HepG2 (cell line): ENCODE results near the gene TFB1M. TPM values are rescaled to one million over a fixed set of nuclear protein-coding genes. Genes with fewer than 3 reads are reported as not detected.

ENCODE experiments used
- ATAC-seq: fragments of 200-7000 bp; cut with Tn5 transposase; 3 replicates; pipeline ENCODE4 v1.9.1; 2020; ENCODE audit warnings: mild to moderate bottlenecking, moderate library complexity
- BruUV-seq: library from RNA; stranded (reverse); fragments of 400-500 nt; replicated peaks from 2 replicates; lab custom pipeline; 2021; lab: Mats Ljungman, UMichigan
- CTCF ChIA-PET: fragments of 300-600 bp; formaldehyde crosslinking; extraction: SDS; loops from one replicate; lab custom pipeline; 2021; ENCODE audit warnings: low total read pairs, inconsistent platforms, low intra/inter-chr PET ratio; lab: Yijun Ruan, JAX
- POLR2A ChIA-PET: fragments of 350-600 bp; sonication (Branson Sonifier 250); formaldehyde crosslinking; loops from one replicate; lab custom pipeline; 2020; ENCODE audit warnings: antibody characterized with exemption, inconsistent platforms; lab: Yijun Ruan, JAX
- DNase-seq: peaks from one replicate; pipeline ENCODE4 v3.0.0-alpha.2; 2015; ENCODE audit warnings: low spot score
- FAIRE-seq: peaks from 3 replicates; lab custom pipeline; 2011; peaks lifted over from hg19 to GRCh38; lab: Jason Lieb, UNC
- H2AFZ ChIP-seq: one replicate; pipeline ENCODE4 v1.6.1; 2011; ENCODE audit warnings: low read length, inconsistent platforms
- H3K27ac ChIP-seq: fragments of 300-600 bp; 3 replicates; pipeline ENCODE4 v1.8.0; 2011; ENCODE audit warnings: mixed run types, mild to moderate bottlenecking, mixed read lengths, low read length, inconsistent platforms; ENCODE audit not compliant: insufficient read depth; ENCODE audit errors: extremely low read length
- H3K27me3 ChIP-seq, 2 experiments: fragments of 200-600 bp in 1 of 2; 2 replicates in 1 of 2; 3 replicates in 1 of 2; pipeline versions ENCODE4 v1.6.0 to v1.8.0; 2011; ENCODE audit warnings: low read length in 2 of 2, mild to moderate bottlenecking in 2 of 2, moderate library complexity in 2 of 2, inconsistent platforms in 1 of 2; ENCODE audit not compliant: insufficient read depth in 2 of 2, control insufficient read depth in 1 of 2
- H3K36me3 ChIP-seq, 2 experiments: fragments of 200-600 bp in 1 of 2; replicated peaks in 1 of 2; 2 replicates in 1 of 2; 3 replicates in 1 of 2; pipeline versions ENCODE4 v1.5.1 to v1.8.0; 2011; ENCODE audit warnings: low read length in 2 of 2, inconsistent platforms in 1 of 2; ENCODE audit not compliant: insufficient read depth in 2 of 2, control insufficient read depth in 1 of 2
- H3K4me1 ChIP-seq: 2 replicates; pipeline ENCODE4 v1.5.1; 2012; ENCODE audit warnings: low read length, inconsistent platforms; ENCODE audit not compliant: insufficient read depth
- H3K4me2 ChIP-seq: 2 replicates; pipeline ENCODE4 v1.6.0; 2011; ENCODE audit warnings: low read depth, low read length, inconsistent platforms
- H3K4me3 ChIP-seq, 3 experiments: fragments of 200-600 bp in 1 of 3; sonication (generic), shearing (Covaris generic) in 1 of 3; replicated peaks in 1 of 3; 2 replicates each; pipeline ENCODE4 v1.5.1; 2011 to 2016; ENCODE audit warnings: low read length in 3 of 3, inconsistent platforms in 2 of 3, low read depth in 2 of 3, mild to moderate bottlenecking in 2 of 3, control low read depth in 1 of 3, mixed read lengths in 1 of 3; ENCODE audit not compliant: insufficient read depth in 1 of 3
- H3K79me2 ChIP-seq: one replicate; pipeline ENCODE4 v1.6.1; 2011; ENCODE audit warnings: low read length, inconsistent platforms; ENCODE audit not compliant: insufficient read depth
- H3K9ac ChIP-seq: 2 replicates; pipeline ENCODE4 v1.6.0; 2011; ENCODE audit warnings: mild to moderate bottlenecking, low read depth, low read length, inconsistent platforms; ENCODE audit not compliant: insufficient read depth
- H3K9me3 ChIP-seq: 2 replicates; pipeline ENCODE4 v1.5.1; 2012; ENCODE audit warnings: mild to moderate bottlenecking, low read length
- H4K20me1 ChIP-seq: 2 replicates; pipeline ENCODE4 v1.6.0; 2011; ENCODE audit warnings: inconsistent platforms, mild to moderate bottlenecking, low read length, moderate library complexity; ENCODE audit not compliant: insufficient read depth
- ARHGAP35 ChIP-seq: sonication (generic); formaldehyde crosslinking; IDR thresholded peaks from 2 replicates; pipeline ENCODE4 v1.9.0; 2022; ENCODE audit warnings: mild to moderate bottlenecking, inconsistent platforms, moderate library complexity, missing genetic modification reagents, borderline replicate concordance
- ATM ChIP-seq: fragments of 450-650 bp; IDR thresholded peaks from 2 replicates; pipeline ENCODE4 v1.7.1; 2017; ENCODE audit warnings: mild to moderate bottlenecking, borderline replicate concordance
- E2F5 ChIP-seq: sonication (generic); formaldehyde crosslinking; conservative IDR thresholded peaks from 2 replicates; pipeline ENCODE4 v1.4.0; 2020; ENCODE audit warnings: missing genetic modification reagents
- NKX3-1 ChIP-seq: sonication (generic); formaldehyde crosslinking; IDR thresholded peaks from 2 replicates; pipeline ENCODE4 v1.5.0; 2020; ENCODE audit warnings: missing genetic modification reagents
- TBP ChIP-seq: sonication (generic); formaldehyde crosslinking; IDR thresholded peaks from 2 replicates; pipeline ENCODE4 v1.5.0; 2020; ENCODE audit warnings: missing genetic modification reagents
- ZNF121 ChIP-seq: sonication (generic); formaldehyde crosslinking; IDR thresholded peaks from 2 replicates; pipeline ENCODE4 v1.5.0; 2020; ENCODE audit warnings: mild to moderate bottlenecking, missing genetic modification reagents
- ZNF569 ChIP-seq: sonication (generic); formaldehyde crosslinking; IDR thresholded peaks from 2 replicates; pipeline ENCODE4 v1.5.0; 2020; ENCODE audit warnings: mild to moderate bottlenecking, missing genetic modification reagents, moderate library complexity, borderline replicate concordance
- ZNF841 ChIP-seq: sonication (generic); formaldehyde crosslinking; IDR thresholded peaks from 2 replicates; pipeline ENCODE4 v1.8.1; 2023; ENCODE audit warnings: missing genetic modification reagents, borderline replicate concordance
- ZSCAN22 ChIP-seq: sonication (generic); formaldehyde crosslinking; IDR thresholded peaks from 2 replicates; pipeline ENCODE4 v1.4.0; 2020; ENCODE audit warnings: mild to moderate bottlenecking, missing genetic modification reagents
- WGBS: methylation state at CpG from one replicate; pipeline ENCODE4 v1.1.6; 2017; ENCODE audit warnings: low lambda C conversion rate; 5-methylcytosine and 5-hydroxymethylcytosine counted together
- in situ Hi-C: cut with HindIII; loops from 2 replicates; pipeline ENCODE4 v1.10.0; 2017; ENCODE audit warnings: low pct_unique_long_range_greater_than_20kb; ENCODE audit not compliant: extremely low pct_ligation_motif_present
- intact Hi-C: fragments of 100-400 bp; cut with micrococcal nuclease; formaldehyde crosslinking; loops from one replicate; pipeline ENCODE4 v1.10.0; 2022; ENCODE audit not compliant: unreplicated experiment
- polyA plus RNA-seq, 8 experiments: library from polyadenylated mRNA; depleted of rRNA in 3 of 8; stranded (reverse) in 7 of 8; unstranded in 1 of 8; fragments of >200 nt; fragmentation: Illumina TruSeq in 4 of 8; extraction: Trizol in 4 of 8; gene quantifications; 2 replicates each; pipeline versions ENCODE4 v1.2.1 to v1.2.3, GENCODE V29; 2011 to 2016; ENCODE audit warnings: low read depth in 4 of 8, missing spikeins in 1 of 8, mixed read lengths in 1 of 8; ENCODE audit not compliant: insufficient read depth in 1 of 8
- total RNA-seq, 5 experiments: library from RNA; depleted of rRNA; stranded (reverse); fragments of >200 nt; fragmentation: Illumina TruSeq; extraction: Trizol; gene quantifications; 2 replicates each; pipeline ENCODE4 v1.2.3, GENCODE V29; 2016; ENCODE audit warnings: low read depth in 1 of 5
- TF ChIP-seq, protein P1 (sequence below): fragments of 450-650 bp; IDR thresholded peaks from 2 replicates; pipeline ENCODE4 v1.6.1; 2017

TFB1M gene
- total and polyA plus RNA-seq, 2 of the 13 experiments (the other 11 are each of a cell fraction or from before 2014, with no cell fraction given), result 91.4 to 122 TPM

DNA sequence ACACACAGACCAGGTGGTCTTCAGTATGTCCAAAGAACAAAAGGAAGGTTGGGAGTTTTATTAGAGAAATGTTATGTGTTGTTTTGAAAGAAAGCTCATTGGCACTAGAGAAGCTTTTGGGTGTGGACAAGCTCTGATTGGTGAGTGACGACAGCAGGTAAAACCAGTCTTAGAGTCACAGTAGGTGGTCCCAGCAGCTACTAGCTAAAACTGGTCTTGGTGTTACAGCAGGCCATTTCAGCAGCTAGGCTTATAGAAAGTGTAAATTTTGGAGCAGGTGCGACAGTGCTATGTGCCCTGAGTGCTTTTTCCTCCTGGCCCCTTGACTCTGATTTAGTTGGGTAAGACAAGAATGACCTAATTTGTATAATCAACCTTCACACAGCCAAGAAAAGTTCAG, 46.9 kb downstream of the TFB1M start:
- BruUV-seq, result no TSS peak
- Histone ChIP-seq H3K9ac (no peak overlapping the region), H3K4me1 (0 out of 2 replicates have a peak, but pooled peaks cover 7% of the 10 kb centered on the region), H3K27ac (no peak overlapping the region), H3K27me3 (no peaks in the 10 kb centered on the region), H3K36me3 (peaks cover 31 to 75% of the 10 kb centered on the region in 2 experiments), H3K79me2 (peaks cover 13% of the 10 kb centered on the region), H3K9me3 (no peaks in the 10 kb centered on the region), H4K20me1 (peaks cover 3% of the 10 kb centered on the region; the same call in 1 of the 2 replicates), H2AFZ (no peak overlapping the region), H3K4me3 (no peak overlapping the region), H3K4me2 (no peak overlapping the region)
- FAIRE-seq (no peak), DNase-seq (no peak), ATAC-seq (no peak)
- WGBS, result 98% methylated on average over 2 of the region's 2 CpGs
- ChIA-PET CTCF (interaction anchor here (1.3 kb wide), 1 partner anchor 399 kb away, joined by 5 read pairs; no protein-coding TSS in a partner anchor), POLR2A (no interaction called here)
- TF ChIP-seq ZSCAN22 (CRISPR knock-in tag) (no peak), E2F5 (no peak), ZNF841 (CRISPR knock-in tag) (no peak), ARHGAP35 (no peak), ZNF569 (CRISPR knock-in tag) (no peak), NKX3-1 (CRISPR knock-in tag) (no peak), ATM (no peak), ZNF121 (CRISPR knock-in tag) (no peak), TBP (no peak)
- TF ChIP-seq, protein P1, sequence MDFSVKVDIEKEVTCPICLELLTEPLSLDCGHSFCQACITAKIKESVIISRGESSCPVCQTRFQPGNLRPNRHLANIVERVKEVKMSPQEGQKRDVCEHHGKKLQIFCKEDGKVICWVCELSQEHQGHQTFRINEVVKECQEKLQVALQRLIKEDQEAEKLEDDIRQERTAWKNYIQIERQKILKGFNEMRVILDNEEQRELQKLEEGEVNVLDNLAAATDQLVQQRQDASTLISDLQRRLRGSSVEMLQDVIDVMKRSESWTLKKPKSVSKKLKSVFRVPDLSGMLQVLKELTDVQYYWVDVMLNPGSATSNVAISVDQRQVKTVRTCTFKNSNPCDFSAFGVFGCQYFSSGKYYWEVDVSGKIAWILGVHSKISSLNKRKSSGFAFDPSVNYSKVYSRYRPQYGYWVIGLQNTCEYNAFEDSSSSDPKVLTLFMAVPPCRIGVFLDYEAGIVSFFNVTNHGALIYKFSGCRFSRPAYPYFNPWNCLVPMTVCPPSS, result no peak
- intact Hi-C loops, result no loop called here
- in situ Hi-C loops, result no loop called here
